HL-60 (cell line): ENCODE measurements around the gene P2RX2.

Source experiments
- DNase-seq, 2 experiments: peaks; one replicate each; pipeline ENCODE4 v3.0.0-alpha.2; 2010 to 2020; ENCODE audit warnings: low read depth in 1 of 2, low spot score in 1 of 2
- H3K27ac ChIP-seq: fragments of 250-450 bp; sonication (Bioruptor Pico); replicated peaks from 2 replicates; pipeline ENCODE4 v1.5.1; 2020; ENCODE audit warnings: mild to moderate bottlenecking, moderate library complexity
- H3K27me3 ChIP-seq: fragments of 250-450 bp; sonication (Bioruptor Pico); 2 replicates; pipeline ENCODE4 v1.5.1; 2021; ENCODE audit warnings: mild to moderate bottlenecking, moderate library complexity; ENCODE audit not compliant: insufficient read depth, poor library complexity, severe bottlenecking
- H3K4me3 ChIP-seq: replicated peaks from 2 replicates; pipeline ENCODE4 v1.5.1; 2011; ENCODE audit warnings: mild to moderate bottlenecking, control low read depth, low read length; ENCODE audit not compliant: insufficient read depth
- CTCF ChIP-seq: IDR thresholded peaks from one replicate; pipeline ENCODE4 v1.5.1; 2011; ENCODE audit warnings: low read length, control low read depth, inconsistent platforms; ENCODE audit not compliant: insufficient read depth
- GABPA ChIP-seq: IDR thresholded peaks from 2 replicates; pipeline ENCODE4 v1.6.1; 2012; ENCODE audit warnings: low read depth
- POLR2AphosphoS5 ChIP-seq: IDR thresholded peaks from 2 replicates; pipeline ENCODE4 v1.6.1; 2012; ENCODE audit warnings: low read depth
- REST ChIP-seq: IDR thresholded peaks from 2 replicates; pipeline ENCODE4 v1.6.1; 2012; ENCODE audit warnings: low read depth; ENCODE audit not compliant: insufficient replicate concordance
- SPI1 ChIP-seq: IDR thresholded peaks from 2 replicates; pipeline ENCODE4 v1.6.1; 2012; ENCODE audit warnings: low read depth, mild to moderate bottlenecking, borderline replicate concordance

Gene P2RX2

GRCh38 chr12:132570635-132571034, 47.9 kb upstream of the P2RX2 start:
- Histone ChIP-seq H3K4me3 (no peak overlapping the region), H3K27me3 (no peaks in the 10 kb centered on the region), H3K27ac (no peak overlapping the region)
- TF ChIP-seq REST: no peak
- no peak for TF ChIP-seq SPI1
- TF ChIP-seq POLR2AphosphoS5: no peak
- no peak for TF ChIP-seq GABPA
- no peak for TF ChIP-seq CTCF
- DNase-seq: no peak

- no peak for TF ChIP-seq CTCF
- no peak for TF ChIP-seq POLR2AphosphoS5
- TF ChIP-seq REST: no peak
- TF ChIP-seq GABPA: no peak
- no peak for TF ChIP-seq SPI1
- H3K4me3 ChIP-seq: no peak overlapping the region
- H3K27ac ChIP-seq: no peak overlapping the region
- DNase-seq: no peak
- no peaks in the 10 kb centered on the region for H3K27me3 ChIP-seq
Observed at GRCh38 chr12:132571051-132571450, 47.5 kb upstream of the P2RX2 start.

- H3K4me3 ChIP-seq: no peak overlapping the region
- no peak for DNase-seq
- TF ChIP-seq CTCF: no peak
- no peak for TF ChIP-seq POLR2AphosphoS5
- TF ChIP-seq SPI1: no peak
- TF ChIP-seq REST: no peak
- no peak for TF ChIP-seq GABPA
- H3K27me3 ChIP-seq: no peaks in the 10 kb centered on the region
- no peak overlapping the region for H3K27ac ChIP-seq
Observed at GRCh38 chr12:132571598-132571997, 47.0 kb upstream of the P2RX2 start.
